Immature natural killer cell (primary cell): ENCODE results near the gene FMN1. TPM values are rescaled to one million over a fixed set of nuclear protein-coding genes. Genes with fewer than 3 reads are reported as not detected.

ENCODE experiments used
- DNase-seq, 3 donors: peaks; one replicate each; pipeline ENCODE4 v3.0.0; 2022; ENCODE audit warnings: mixed read lengths in 1 of 3
- H3K27ac Mint-ChIP-seq, 6 donors: one replicate each; pipeline ENCODE4 v1.8.0; 2020; ENCODE audit warnings: mixed read lengths in 6 of 6, mild to moderate bottlenecking in 5 of 6, inconsistent platforms in 4 of 6, moderate library complexity in 3 of 6
- H3K27me3 Mint-ChIP-seq, 3 donors: one replicate each; pipeline ENCODE4 v1.8.0; 2020 to 2021; ENCODE audit warnings: low read depth in 3 of 3, mild to moderate bottlenecking in 3 of 3, mixed read lengths in 3 of 3, moderate library complexity in 3 of 3, inconsistent platforms in 1 of 3
- H3K36me3 Mint-ChIP-seq, 3 donors: one replicate each; pipeline ENCODE4 v1.8.0; 2020; ENCODE audit warnings: mixed read lengths in 3 of 3, inconsistent platforms in 2 of 3, mild to moderate bottlenecking in 2 of 3
- H3K4me1 Mint-ChIP-seq, 2 donors: one replicate each; pipeline ENCODE4 v1.8.0; 2020; ENCODE audit warnings: inconsistent platforms in 2 of 2, mild to moderate bottlenecking in 2 of 2, mixed read lengths in 2 of 2, moderate library complexity in 1 of 2
- H3K4me3 Mint-ChIP-seq, 5 donors: one replicate each; pipeline ENCODE4 v1.8.0; 2020; ENCODE audit warnings: mild to moderate bottlenecking in 5 of 5, mixed read lengths in 5 of 5, inconsistent platforms in 3 of 5, moderate library complexity in 3 of 5
- H3K9me3 Mint-ChIP-seq, 6 donors: one replicate each; pipeline ENCODE4 v1.8.0; 2020; ENCODE audit warnings: mild to moderate bottlenecking in 6 of 6, mixed read lengths in 6 of 6, inconsistent platforms in 4 of 6, moderate library complexity in 3 of 6
- polyA plus RNA-seq, 3 donors: library from polyadenylated mRNA; unstranded; fragments of 300-500 nt; fragmentation: Illumina TruSeq; gene quantifications; one replicate each; pipeline ENCODE4 v1.2.3, GENCODE V29; 2021

The FMN1 gene
- polyA plus RNA-seq, 3 donors from 2014 or later: not detected

DNA sequence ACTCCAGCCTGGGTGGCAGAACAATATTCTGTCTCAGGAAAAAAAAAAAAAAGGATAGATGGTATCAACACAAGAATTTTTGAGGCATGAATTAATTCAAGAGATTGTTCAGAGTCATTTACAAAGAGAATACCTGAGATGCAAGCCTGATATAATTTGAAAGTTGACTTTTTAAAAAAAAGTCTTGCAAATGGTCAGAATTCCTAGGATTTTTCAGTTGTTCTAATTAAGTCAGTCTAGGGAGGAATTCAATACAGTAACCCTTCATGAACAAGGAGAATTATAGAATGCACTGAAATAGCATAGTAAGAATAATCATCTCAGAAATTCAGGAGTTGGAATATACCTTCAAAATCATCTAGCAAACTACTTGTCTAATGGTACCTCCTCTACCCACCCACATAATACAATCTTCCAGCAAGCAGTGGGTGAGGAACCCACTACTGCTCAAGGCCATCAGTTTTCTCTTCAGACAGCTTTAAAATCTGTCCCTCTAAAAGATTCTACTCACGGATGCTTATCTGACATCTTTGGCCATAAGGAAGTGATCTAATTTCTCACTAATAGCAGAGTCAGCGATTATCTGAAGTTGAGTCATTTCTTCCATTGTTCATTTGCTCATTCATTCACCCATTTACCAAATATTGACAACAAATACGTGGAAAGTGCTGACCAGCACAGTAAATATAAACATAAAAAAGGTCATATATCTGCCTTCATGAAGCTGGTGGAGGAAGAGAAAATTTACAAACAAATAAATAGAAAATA is 317.1 kb downstream of the FMN1 start:
- Mint-ChIP-seq H3K27ac (no peak overlapping the region), H3K9me3 (peaks cover 0 to 2% (median 0%) of the 10 kb centered on the region in 6 donors), H3K36me3 (no peaks in the 10 kb centered on the region), H3K27me3 (peaks cover 0 to 8% (median 7%) of the 10 kb centered on the region in 3 donors), H3K4me3 (no peak overlapping the region), H3K4me1 (no peaks in the 10 kb centered on the region)
- DNase-seq: no peak

DNA sequence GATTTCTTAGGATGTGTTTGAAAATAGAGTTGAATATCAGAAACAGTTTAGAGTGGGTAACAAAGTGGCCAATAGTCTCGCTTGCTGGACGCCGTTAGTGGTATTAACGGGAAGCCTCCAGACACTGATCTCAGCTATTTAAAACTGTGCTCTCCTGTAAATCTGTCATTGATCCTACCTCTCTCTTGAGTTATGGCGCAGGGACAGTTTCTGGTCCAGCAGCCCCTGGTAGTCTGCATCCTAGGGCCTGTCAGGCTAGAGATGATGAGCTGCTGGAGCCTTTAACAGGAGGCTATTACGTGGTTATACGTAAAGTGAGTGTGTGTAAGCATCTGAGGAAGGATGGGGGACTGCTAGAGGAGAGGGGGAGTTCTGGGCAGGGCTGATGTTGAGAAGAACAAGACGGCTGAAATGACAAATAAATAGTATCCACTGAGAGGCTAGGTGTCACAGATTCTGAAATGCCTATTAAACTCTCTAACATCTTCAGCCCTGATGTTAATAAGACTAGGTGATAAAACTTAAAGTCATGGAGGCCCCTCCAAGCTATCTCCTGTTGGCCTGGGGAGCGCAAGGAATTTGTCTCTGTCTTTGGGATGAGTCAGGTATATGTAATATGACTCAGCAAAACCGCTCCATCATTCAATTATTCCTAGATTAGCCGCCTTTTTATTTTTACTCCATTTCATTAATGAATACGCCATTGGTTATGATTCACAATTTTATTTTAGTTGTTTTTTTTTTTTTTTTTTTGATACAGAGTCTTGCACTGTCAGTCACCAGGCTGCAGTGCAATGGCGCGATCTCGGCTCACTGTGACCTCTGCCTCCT is 321.0 kb downstream of the FMN1 start:
- H3K4me3 Mint-ChIP-seq: no peak overlapping the region

GRCh38 chr15:32872621-32873283 is 321.8 kb downstream of the FMN1 start:
- DNase-seq: no peak
- Mint-ChIP-seq H3K4me1 (no peaks in the 10 kb centered on the region), H3K36me3 (no peaks in the 10 kb centered on the region), H3K27ac (no peak overlapping the region), H3K4me3 (no peak overlapping the region), H3K27me3 (peaks cover 0 to 10% (median 2%) of the 10 kb centered on the region in 3 donors), H3K9me3 (no peaks in the 10 kb centered on the region)

More for the DNA sequence above, 321.0 kb downstream of the FMN1 start:
- H3K27ac Mint-ChIP-seq: no peak overlapping the region
- DNase-seq: no peak
- peaks cover 0 to 2% (median 0%) of the 10 kb centered on the region in 6 donors for H3K9me3 Mint-ChIP-seq
- H3K4me1 Mint-ChIP-seq: no peaks in the 10 kb centered on the region
- H3K36me3 Mint-ChIP-seq: no peaks in the 10 kb centered on the region
- peaks cover 0 to 10% (median 2%) of the 10 kb centered on the region in 3 donors for H3K27me3 Mint-ChIP-seq

DNA sequence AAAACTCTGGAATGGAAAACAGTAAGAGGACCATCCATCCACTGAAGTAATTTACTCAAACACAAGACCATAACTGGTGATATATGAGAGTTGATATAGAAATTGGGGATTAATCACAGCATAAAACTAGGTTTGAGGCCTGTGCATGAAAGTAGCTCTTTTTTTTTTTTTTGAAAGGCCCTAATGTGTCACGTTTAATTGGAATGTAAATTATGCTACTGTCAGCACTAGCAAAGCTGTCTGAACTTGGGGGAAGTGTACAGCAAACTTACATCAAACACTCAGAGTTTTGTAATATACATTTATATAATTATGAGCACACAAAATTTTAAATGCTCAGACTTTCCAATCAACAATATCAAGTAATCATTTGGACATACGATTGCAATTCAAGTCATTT is 322.6 kb downstream of the FMN1 start:
- Mint-ChIP-seq H3K4me3 (no peak overlapping the region), H3K27ac (no peak overlapping the region), H3K4me1 (no peaks in the 10 kb centered on the region), H3K27me3 (peaks cover 0 to 10% (median 2%) of the 10 kb centered on the region in 3 donors), H3K36me3 (no peaks in the 10 kb centered on the region), H3K9me3 (no peaks in the 10 kb centered on the region)
- DNase-seq: no peak

- H3K27ac Mint-ChIP-seq: no peak overlapping the region
Observed at GRCh38 chr15:32870240-32871033, 324.1 kb downstream of the FMN1 start.

DNA sequence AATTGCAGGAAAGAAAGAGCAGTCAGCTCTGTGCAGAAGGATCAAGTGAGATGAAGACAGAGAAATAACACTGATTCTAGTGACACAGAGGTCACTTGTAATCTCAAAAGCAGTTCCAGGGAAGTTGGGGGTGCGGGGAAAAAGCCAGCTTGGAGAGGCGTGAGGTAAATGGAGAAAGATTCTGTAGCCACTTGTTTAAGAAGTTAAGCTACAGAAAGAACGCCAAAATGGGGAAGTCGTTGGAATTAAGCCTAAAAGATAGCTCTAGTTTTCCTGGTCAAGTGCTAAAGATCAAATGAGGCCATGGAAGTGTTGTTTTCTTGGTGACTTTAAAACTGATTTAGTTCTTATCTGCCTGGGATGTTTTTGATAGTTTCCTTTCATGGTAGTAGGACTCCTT is 324.7 kb downstream of the FMN1 start:
- Mint-ChIP-seq H3K27ac (no peak overlapping the region), H3K27me3 (peaks cover 0 to 12% (median 2%) of the 10 kb centered on the region in 3 donors), H3K4me1 (no peaks in the 10 kb centered on the region), H3K4me3 (no peak overlapping the region), H3K36me3 (no peaks in the 10 kb centered on the region), H3K9me3 (no peaks in the 10 kb centered on the region)
- no peak for DNase-seq

More at GRCh38 chr15:32870240-32871033, 324.1 kb downstream of the FMN1 start:
- no peaks in the 10 kb centered on the region for H3K9me3 Mint-ChIP-seq
- H3K4me1 Mint-ChIP-seq: no peaks in the 10 kb centered on the region
- H3K4me3 Mint-ChIP-seq: no peak overlapping the region
- peaks cover 0 to 12% (median 2%) of the 10 kb centered on the region in 3 donors for H3K27me3 Mint-ChIP-seq
- H3K36me3 Mint-ChIP-seq: no peaks in the 10 kb centered on the region
- no peak for DNase-seq

DNA sequence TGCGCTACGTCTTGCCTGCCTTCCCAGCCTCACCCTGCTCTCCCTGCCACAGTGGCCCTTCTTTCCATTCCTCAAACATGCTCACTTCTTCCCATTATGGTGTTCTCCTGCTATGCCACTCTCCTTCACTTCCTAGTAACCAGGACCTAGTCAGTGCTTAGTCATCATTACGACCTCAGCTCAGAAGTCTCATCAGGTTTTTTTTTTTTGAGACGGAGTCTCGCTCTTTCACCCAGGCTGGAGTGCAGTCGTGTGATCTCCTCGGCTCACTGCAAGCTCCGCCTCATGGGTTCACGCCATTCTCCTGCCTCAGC is 327.2 kb downstream of the FMN1 start:
- peaks cover 0 to 2% of the 10 kb centered on the region in 2 donors for H3K4me1 Mint-ChIP-seq
- no peaks in the 10 kb centered on the region for H3K9me3 Mint-ChIP-seq
- no peaks in the 10 kb centered on the region for H3K36me3 Mint-ChIP-seq

DNA sequence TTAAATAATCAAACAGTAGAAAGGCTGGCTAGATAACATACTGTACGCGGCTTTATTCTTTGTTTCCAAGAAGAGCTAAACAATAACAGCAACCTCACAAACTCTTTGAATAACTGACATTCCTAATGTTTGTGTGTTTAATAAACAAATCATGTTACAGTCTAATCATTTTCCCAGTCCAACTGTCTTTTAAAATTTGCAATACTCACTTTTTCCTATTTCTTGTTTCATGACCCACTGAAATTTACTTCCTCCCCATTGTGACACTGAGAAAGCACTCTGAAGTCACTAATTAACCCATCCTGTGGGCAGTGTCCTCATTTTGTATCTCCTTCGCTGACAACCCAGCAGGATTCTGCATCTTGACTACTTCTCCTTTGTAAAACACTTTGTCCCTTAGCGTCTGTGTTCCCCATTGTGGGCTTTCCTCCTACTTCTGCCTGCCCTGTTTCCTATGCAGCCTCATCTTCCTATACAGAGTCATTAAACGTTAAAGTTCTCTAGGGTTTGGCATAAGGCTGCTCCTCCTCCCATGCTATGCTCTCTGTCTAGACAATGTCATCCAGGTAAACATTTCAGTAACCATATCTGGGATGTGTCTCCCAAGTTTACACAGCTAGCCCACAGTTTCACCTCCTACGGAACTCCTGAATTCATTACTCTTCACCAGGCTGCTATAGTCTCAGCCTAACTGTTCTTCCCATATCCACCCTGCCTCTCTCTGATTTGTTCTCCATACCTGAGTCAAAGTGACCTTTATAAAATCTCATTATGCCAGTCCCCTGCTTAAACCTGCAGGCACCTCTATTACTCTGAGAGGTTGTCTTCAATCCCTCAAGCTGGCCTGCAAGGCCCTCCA is 327.8 kb downstream of the FMN1 start:
- H3K4me3 Mint-ChIP-seq: no peak overlapping the region
- H3K4me1 Mint-ChIP-seq: peaks cover 0 to 4% of the 10 kb centered on the region in 2 donors
- H3K9me3 Mint-ChIP-seq: no peaks in the 10 kb centered on the region
- no peaks in the 10 kb centered on the region for H3K36me3 Mint-ChIP-seq
- no peak overlapping the region for H3K27ac Mint-ChIP-seq
- peaks cover 0 to 5% (median 0%) of the 10 kb centered on the region in 3 donors for H3K27me3 Mint-ChIP-seq
- DNase-seq: no peak

More for the DNA sequence above, 327.2 kb downstream of the FMN1 start:
- Mint-ChIP-seq H3K27me3 (peaks cover 0 to 5% (median 0%) of the 10 kb centered on the region in 3 donors), H3K4me3 (no peak overlapping the region), H3K27ac (no peak overlapping the region)
- no peak for DNase-seq

DNA sequence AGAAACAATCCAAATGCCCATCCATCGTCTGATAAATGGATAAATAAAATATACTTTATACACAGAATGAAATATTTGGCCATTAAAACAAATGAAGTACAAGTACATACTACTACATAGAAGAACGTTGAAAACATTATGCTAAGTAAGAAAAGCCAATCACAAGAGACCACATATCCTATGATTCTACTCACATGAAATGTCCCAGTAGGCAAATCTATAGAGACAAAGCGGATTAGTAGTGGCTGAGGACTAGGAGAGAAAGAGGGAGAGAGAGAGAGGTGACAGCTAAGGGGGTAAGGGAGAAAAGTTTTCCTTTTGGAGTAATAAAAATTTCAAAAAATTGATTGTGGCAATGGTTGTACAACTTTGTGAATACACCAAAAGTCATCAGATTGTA is 329.7 kb downstream of the FMN1 start:
- DNase-seq: no peak

GRCh38 chr15:32864051-32864450 is 330.5 kb downstream of the FMN1 start:
- DNase-seq: no peak
- Mint-ChIP-seq H3K9me3 (no peaks in the 10 kb centered on the region), H3K27me3 (peaks cover 0 to 5% (median 0%) of the 10 kb centered on the region in 3 donors)

More for the DNA sequence above, 329.7 kb downstream of the FMN1 start:
- no peaks in the 10 kb centered on the region for H3K36me3 Mint-ChIP-seq
- peaks cover 0 to 6% (median 0%) of the 10 kb centered on the region in 3 donors for H3K27me3 Mint-ChIP-seq
- H3K4me1 Mint-ChIP-seq: peaks cover 0 to 4% of the 10 kb centered on the region in 2 donors
- no peak overlapping the region for H3K27ac Mint-ChIP-seq
- H3K9me3 Mint-ChIP-seq: no peaks in the 10 kb centered on the region
- H3K4me3 Mint-ChIP-seq: no peak overlapping the region

DNA sequence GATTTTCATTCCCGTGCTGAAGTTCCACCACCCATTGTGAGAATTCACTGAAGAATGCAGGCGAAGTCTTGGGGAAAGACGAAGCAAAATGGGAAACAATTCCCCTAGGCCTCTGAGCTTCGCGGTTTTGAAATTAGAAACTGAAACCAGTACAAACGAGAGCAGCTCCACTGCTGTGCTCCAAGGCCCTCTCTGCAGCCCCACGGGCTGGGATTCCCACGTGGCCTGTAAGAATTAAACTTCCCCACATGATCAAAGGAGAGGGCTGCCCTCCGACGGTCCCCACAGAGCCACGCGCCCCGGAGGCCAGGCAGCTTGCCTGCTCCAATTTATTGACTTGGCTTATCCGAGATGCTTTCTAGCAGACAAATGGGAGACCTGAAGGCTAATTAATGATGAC is 332.8 kb downstream of the FMN1 start:
- Mint-ChIP-seq H3K4me3 (no peak overlapping the region), H3K4me1 (peaks cover 0 to 4% of the 10 kb centered on the region in 2 donors), H3K9me3 (no peaks in the 10 kb centered on the region), H3K27ac (no peak overlapping the region), H3K27me3 (peaks cover 0 to 5% (median 0%) of the 10 kb centered on the region in 3 donors), H3K36me3 (no peaks in the 10 kb centered on the region)
- no peak for DNase-seq

More at GRCh38 chr15:32864051-32864450, 330.5 kb downstream of the FMN1 start:
- Mint-ChIP-seq H3K4me1 (peaks cover 0 to 4% of the 10 kb centered on the region in 2 donors), H3K4me3 (no peak overlapping the region), H3K27ac (no peak overlapping the region), H3K36me3 (no peaks in the 10 kb centered on the region)

DNA sequence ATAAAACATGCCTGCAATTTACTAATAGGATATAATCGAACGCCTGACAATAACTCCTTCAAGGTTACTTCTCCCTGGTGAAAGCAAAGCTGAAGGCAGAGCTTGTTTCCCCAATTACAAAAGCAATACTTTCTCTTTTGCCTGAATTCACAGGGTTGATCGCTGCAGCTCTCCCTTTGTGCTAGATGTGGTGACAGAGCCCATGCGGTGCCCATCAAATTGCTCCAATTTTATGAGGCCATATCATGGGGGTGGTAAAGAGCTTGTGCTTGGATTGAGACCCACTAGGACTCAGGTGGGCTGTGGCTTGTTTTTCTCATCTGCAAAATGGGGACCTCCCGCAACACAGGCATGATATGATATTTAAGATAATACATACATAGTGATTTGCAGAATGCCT is 333.3 kb downstream of the FMN1 start:
- H3K9me3 Mint-ChIP-seq: no peaks in the 10 kb centered on the region

More for the DNA sequence above, 333.3 kb downstream of the FMN1 start:
- Mint-ChIP-seq H3K36me3 (no peaks in the 10 kb centered on the region), H3K4me3 (no peak overlapping the region), H3K27me3 (peaks cover 0 to 2% (median 0%) of the 10 kb centered on the region in 3 donors), H3K27ac (no peak overlapping the region), H3K4me1 (peaks cover 0 to 4% of the 10 kb centered on the region in 2 donors)
- no peak for DNase-seq
